Cardiac muscle cell (in vitro differentiated cells and primary cell): ENCODE measurements around the gene APOBEC3C. TPM values are rescaled to one million over a fixed set of nuclear protein-coding genes. Genes with fewer than 3 reads are reported as not detected.
"Not testable (repeated sequence)": the region's sequence is repeated elsewhere in the genome, so short reads cannot be mapped to it uniquely, and the experiment has no call there.

Source experiments
- DNase-seq, 2 donors: peaks; one replicate each; pipeline versions ENCODE4 v3.0.0 to v3.0.0-alpha.2; 2010 to 2017; ENCODE audit warnings: low read depth in 1 of 2, low spot score in 1 of 2
- H3K27ac ChIP-seq: fragments of 200-600 bp; sonication (generic); 2 replicates; pipeline ENCODE4 v1.5.1; 2016
- H3K27me3 ChIP-seq: fragments of 200-600 bp; sonication (generic); 2 replicates; pipeline ENCODE4 v1.6.0; 2016; ENCODE audit warnings: control low read depth
- H3K36me3 ChIP-seq: fragments of 200-600 bp; sonication (generic); 2 replicates; pipeline ENCODE4 v1.5.1; 2016; ENCODE audit warnings: control low read depth
- H3K4me1 ChIP-seq: fragments of 200-600 bp; sonication (generic); 2 replicates; pipeline ENCODE4 v1.8.1; 2017; ENCODE audit warnings: low read depth, mild to moderate bottlenecking, mixed run types
- H3K4me3 ChIP-seq: fragments of 200-600 bp; sonication (generic); 2 replicates; pipeline ENCODE4 v1.5.1; 2016; ENCODE audit warnings: mild to moderate bottlenecking
- H3K9me3 ChIP-seq: fragments of 200-600 bp; sonication (generic); 2 replicates; pipeline ENCODE4 v1.5.1; 2017; ENCODE audit warnings: low read depth, mild to moderate bottlenecking, control low read depth
- polyA plus RNA-seq: library from polyadenylated mRNA; unstranded; fragments of >200 nt; fragmentation: Nextera tagmentation; extraction: Ambion mirVana; gene quantifications from 2 replicates; pipeline ENCODE4 v1.2.1, GENCODE V29; 2016
- total RNA-seq: library from RNA; depleted of rRNA; stranded (reverse); fragments of >200 nt; gene quantifications from 2 replicates; pipeline ENCODE4 v1.2.3, GENCODE V29; 2016
- TF ChIP-seq, protein P1 (sequence below): IDR thresholded peaks from 2 replicates; pipeline ENCODE4 v1.5.1; 2012; ENCODE audit warnings: low read depth, mild to moderate bottlenecking, low read length

Gene APOBEC3C
- total and polyA plus RNA-seq, 2 experiments from 2014 or later = 15.7 to 84.0 TPM

- no peak overlapping the region for H3K4me3 ChIP-seq
- H3K27me3 ChIP-seq = no peaks in the 10 kb centered on the region
- no peak overlapping the region for H3K27ac ChIP-seq
- TF ChIP-seq, protein P1, sequence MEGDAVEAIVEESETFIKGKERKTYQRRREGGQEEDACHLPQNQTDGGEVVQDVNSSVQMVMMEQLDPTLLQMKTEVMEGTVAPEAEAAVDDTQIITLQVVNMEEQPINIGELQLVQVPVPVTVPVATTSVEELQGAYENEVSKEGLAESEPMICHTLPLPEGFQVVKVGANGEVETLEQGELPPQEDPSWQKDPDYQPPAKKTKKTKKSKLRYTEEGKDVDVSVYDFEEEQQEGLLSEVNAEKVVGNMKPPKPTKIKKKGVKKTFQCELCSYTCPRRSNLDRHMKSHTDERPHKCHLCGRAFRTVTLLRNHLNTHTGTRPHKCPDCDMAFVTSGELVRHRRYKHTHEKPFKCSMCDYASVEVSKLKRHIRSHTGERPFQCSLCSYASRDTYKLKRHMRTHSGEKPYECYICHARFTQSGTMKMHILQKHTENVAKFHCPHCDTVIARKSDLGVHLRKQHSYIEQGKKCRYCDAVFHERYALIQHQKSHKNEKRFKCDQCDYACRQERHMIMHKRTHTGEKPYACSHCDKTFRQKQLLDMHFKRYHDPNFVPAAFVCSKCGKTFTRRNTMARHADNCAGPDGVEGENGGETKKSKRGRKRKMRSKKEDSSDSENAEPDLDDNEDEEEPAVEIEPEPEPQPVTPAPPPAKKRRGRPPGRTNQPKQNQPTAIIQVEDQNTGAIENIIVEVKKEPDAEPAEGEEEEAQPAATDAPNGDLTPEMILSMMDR = no peak
- H3K4me1 ChIP-seq = no peaks in the 10 kb centered on the region
- DNase-seq = no peak
- H3K9me3 ChIP-seq = no peaks in the 10 kb centered on the region
- H3K36me3 ChIP-seq = no peaks in the 10 kb centered on the region
Observed at GRCh38 chr22:38971791-38972190, 42.3 kb upstream of the APOBEC3C start.

GRCh38 chr22:38972558-38972957, 41.5 kb upstream of the APOBEC3C start:
- H3K4me3 ChIP-seq = no peak overlapping the region
- TF ChIP-seq, protein P1 = no peak
- H3K36me3 ChIP-seq = no peaks in the 10 kb centered on the region
- DNase-seq = no peak
- H3K4me1 ChIP-seq = no peaks in the 10 kb centered on the region
- no peaks in the 10 kb centered on the region for H3K9me3 ChIP-seq
- H3K27me3 ChIP-seq = no peaks in the 10 kb centered on the region
- no peak overlapping the region for H3K27ac ChIP-seq

DNA sequence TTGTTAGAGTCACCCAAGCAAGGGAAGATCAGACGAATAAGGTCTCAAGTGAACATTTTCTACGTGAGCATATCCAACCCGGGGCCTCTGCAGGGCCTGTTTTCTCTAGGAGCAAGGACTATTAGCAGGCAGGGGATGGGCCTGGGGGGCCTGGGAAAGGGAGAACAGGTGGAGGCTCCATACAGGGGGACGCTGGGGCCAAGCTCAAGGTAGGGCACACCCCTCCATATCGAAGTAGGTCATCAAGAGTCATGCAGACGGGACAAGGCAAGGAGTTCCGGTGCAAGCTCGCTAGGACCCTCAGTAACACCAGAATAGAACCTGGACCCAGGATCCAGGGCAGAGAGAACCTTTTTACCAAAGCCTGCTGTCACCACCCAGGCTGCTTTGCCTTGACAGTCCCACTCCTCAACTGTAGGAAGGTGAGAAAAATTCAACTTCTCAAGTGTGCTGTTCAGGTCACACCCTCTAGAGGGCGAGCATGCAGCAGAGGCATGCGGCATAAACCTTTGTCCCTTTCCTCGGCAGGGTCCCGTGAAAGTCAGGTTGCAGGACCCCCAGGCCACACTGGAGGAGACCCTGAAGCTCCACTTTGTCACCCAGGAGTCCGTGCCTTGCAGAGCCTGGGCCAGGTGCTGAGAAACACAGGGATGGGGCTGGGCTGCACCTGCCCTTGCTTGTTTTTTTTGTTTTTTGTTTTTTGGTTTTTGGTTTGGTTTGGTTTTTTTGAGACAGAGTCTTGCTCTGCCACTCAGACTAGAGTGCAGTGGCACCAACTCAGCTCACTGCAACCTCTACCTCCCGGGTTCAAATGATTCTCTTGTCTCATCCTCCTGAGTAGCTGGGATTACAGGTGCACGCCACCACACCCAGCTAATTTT, 40.5 kb upstream of the APOBEC3C start:
- Histone ChIP-seq H3K4me1 (no peaks in the 10 kb centered on the region), H3K27me3 (no peaks in the 10 kb centered on the region), H3K27ac (no peak overlapping the region), H3K36me3 (no peaks in the 10 kb centered on the region), H3K4me3 (no peak overlapping the region), H3K9me3 (no peaks in the 10 kb centered on the region)
- DNase-seq = peak; percentile 40 to 69
- TF ChIP-seq, protein P1 = peak; percentile 86

GRCh38 chr22:38974170-38974825, 39.8 kb upstream of the APOBEC3C start:
- H3K4me3 ChIP-seq = no peak overlapping the region
- H3K4me1 ChIP-seq = no peaks in the 10 kb centered on the region
- H3K9me3 ChIP-seq = no peaks in the 10 kb centered on the region
- TF ChIP-seq, protein P1 = no peak
- H3K27ac ChIP-seq = no peak overlapping the region
- H3K27me3 ChIP-seq = no peaks in the 10 kb centered on the region
- no peak for DNase-seq
- no peaks in the 10 kb centered on the region for H3K36me3 ChIP-seq

DNA sequence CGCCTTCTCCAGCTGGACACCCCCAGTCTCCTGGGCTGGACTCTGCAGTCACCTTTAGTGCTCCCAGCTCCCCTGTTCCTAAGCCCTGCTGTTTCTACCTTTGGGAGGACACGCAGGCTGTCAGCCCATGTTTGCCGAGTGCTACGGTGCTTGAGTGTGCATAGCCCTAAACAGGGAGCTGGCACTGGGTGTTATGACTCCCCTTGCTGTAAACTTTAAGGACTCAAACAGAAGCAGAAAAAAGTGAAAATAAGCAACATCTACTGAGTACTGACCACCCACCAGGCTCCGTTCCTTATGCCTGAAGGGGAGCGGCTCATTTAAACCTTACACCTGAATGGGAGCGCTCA, 39.3 kb upstream of the APOBEC3C start:
- Histone ChIP-seq H3K27ac (no peak overlapping the region), H3K9me3 (no peaks in the 10 kb centered on the region), H3K27me3 (no peaks in the 10 kb centered on the region), H3K4me3 (no peak overlapping the region), H3K36me3 (no peaks in the 10 kb centered on the region), H3K4me1 (no peaks in the 10 kb centered on the region)
- TF ChIP-seq, protein P1 = no peak
- no peak for DNase-seq

GRCh38 chr22:38977289-38977688, 36.8 kb upstream of the APOBEC3C start:
- not testable (repeated sequence) for H3K9me3 ChIP-seq, H3K27ac ChIP-seq, H3K27me3 ChIP-seq, H3K4me3 ChIP-seq, H3K36me3 ChIP-seq, DNase-seq, H3K4me1 ChIP-seq

DNA sequence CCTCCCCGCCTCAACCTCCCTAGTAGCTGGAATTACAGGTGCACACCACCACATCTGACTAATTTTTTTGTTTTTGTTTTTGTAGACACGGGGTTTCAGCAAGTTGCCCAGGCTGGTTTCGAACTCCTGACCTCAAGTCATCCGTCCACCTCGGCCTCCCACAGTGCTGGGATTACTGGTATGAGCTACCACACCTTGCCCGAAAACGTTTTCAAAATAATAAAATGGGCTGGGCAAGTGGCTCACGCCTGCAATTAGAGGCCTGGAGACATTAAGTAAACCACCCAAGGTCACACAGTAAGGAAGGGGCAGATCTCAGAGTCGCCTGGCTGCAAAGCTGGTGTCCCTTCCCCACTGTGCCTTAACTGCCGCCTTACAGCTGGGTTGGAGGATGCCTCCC, 33.5 kb upstream of the APOBEC3C start:
- H3K36me3 ChIP-seq, DNase-seq, H3K27ac ChIP-seq, H3K4me3 ChIP-seq, H3K4me1 ChIP-seq, H3K27me3 ChIP-seq, H3K9me3 ChIP-seq: not testable (repeated sequence)
